ACC112 (cell line): Measurements from ENCODE around the gene GASK1A.
"Not testable (repeated sequence)": the region's sequence is repeated elsewhere in the genome, so short reads cannot be mapped to it uniquely, and the experiment has no call there.

Experiments
- H2AFZ ChIP-seq: fragments of 200-600 bp; sonication (generic); one replicate; pipeline ENCODE4 v1.6.0; 2017; ENCODE audit warnings: antibody characterized with exemption, low read length; ENCODE audit not compliant: unreplicated experiment
- H3K27ac ChIP-seq: fragments of 200-600 bp; sonication (generic); 2 replicates; pipeline ENCODE4 v1.5.1; 2014; ENCODE audit warnings: low read depth, mild to moderate bottlenecking, antibody characterized with exemption, low read length, moderate library complexity
- H3K27me3 ChIP-seq: fragments of 200-600 bp; sonication (generic); 2 replicates; pipeline ENCODE4 v1.6.1; 2014; ENCODE audit warnings: mild to moderate bottlenecking, antibody characterized with exemption, low read length, moderate library complexity, mixed read lengths; ENCODE audit not compliant: insufficient read depth
- H3K36me3 ChIP-seq: fragments of 200-600 bp; sonication (generic); 2 replicates; pipeline ENCODE4 v1.6.1; 2016; ENCODE audit warnings: mild to moderate bottlenecking, antibody characterized with exemption, low read length, moderate library complexity, mixed read lengths; ENCODE audit not compliant: insufficient read depth
- H3K4me1 ChIP-seq: fragments of 200-600 bp; sonication (generic); one replicate; pipeline ENCODE4 v1.6.1; 2016; ENCODE audit warnings: low read length, mixed read lengths; ENCODE audit not compliant: insufficient read depth, unreplicated experiment, control insufficient read depth
- H3K4me3 ChIP-seq: fragments of 200-600 bp; sonication (generic); 2 replicates; pipeline ENCODE4 v1.5.1; 2014; ENCODE audit warnings: mild to moderate bottlenecking, low read depth, low read length
- H3K79me2 ChIP-seq: fragments of 200-600 bp; sonication (generic); one replicate; pipeline ENCODE4 v1.6.0; 2016; ENCODE audit warnings: low read length; ENCODE audit not compliant: control insufficient read depth, unreplicated experiment, insufficient read depth

GASK1A gene

DNA sequence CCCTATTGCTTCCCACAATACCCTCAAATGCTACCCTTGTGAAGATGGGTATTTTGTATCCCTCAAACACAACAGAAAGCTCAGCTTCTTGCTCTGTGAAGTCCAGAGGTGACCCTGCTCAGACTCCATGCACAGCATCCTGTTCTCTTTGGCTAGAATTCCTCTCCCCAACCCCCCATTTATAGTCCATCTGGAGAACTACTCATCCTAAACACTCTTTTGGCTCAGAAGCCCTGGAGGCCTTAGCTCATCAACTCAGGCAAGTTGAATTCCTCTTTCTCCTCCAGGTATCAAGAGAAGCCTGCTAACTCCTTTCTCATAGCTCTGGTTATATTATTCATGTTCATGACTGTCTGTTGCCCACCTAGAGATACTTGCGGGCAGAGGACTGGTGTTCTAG, 18.3 kb upstream of the GASK1A start:
- no peak overlapping the region for H3K27ac ChIP-seq

GRCh38 chr3:42961633-42962032, 17.5 kb upstream of the GASK1A start:
- Histone ChIP-seq H3K27me3 (peaks cover 43% of the 10 kb centered on the region), H3K79me2 (no peaks in the 10 kb centered on the region), H3K27ac (no peak overlapping the region), H3K4me3 (no peak overlapping the region), H2AFZ (no peak overlapping the region), H3K4me1 (no peaks in the 10 kb centered on the region), H3K36me3 (no peaks in the 10 kb centered on the region)

More for the DNA sequence above, 18.3 kb upstream of the GASK1A start:
- H3K79me2 ChIP-seq = no peaks in the 10 kb centered on the region
- H3K27me3 ChIP-seq = peaks cover 39% of the 10 kb centered on the region
- no peak overlapping the region for H2AFZ ChIP-seq
- H3K4me1 ChIP-seq = no peaks in the 10 kb centered on the region
- no peaks in the 10 kb centered on the region for H3K36me3 ChIP-seq
- no peak overlapping the region for H3K4me3 ChIP-seq

DNA sequence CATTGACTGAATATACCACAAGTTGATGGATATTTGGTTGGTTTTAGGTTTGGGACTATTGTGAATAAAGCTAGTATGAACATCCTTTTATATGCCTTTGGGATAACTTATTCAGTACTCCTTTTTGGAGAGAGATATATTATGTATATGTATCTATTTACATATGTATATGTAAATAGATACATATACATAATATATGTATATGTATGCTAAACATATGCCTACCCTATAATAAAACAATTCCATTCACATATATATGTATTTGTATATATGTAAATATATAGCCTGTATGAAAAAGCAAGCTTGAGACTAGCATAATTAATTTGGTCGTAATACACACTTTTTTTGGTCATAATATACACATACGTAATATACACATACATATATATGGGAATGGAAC, 15.8 kb upstream of the GASK1A start:
- Histone ChIP-seq H3K36me3 (no peaks in the 10 kb centered on the region), H3K27me3 (peaks cover 46% of the 10 kb centered on the region), H3K79me2 (no peaks in the 10 kb centered on the region), H3K4me1 (no peaks in the 10 kb centered on the region), H2AFZ (no peak overlapping the region), H3K4me3 (no peak overlapping the region), H3K27ac (no peak overlapping the region)

- Histone ChIP-seq H3K4me3 (no peak overlapping the region), H3K36me3 (no peaks in the 10 kb centered on the region), H3K27me3 (peaks cover 42% of the 10 kb centered on the region), H3K79me2 (no peaks in the 10 kb centered on the region), H2AFZ (no peak overlapping the region), H3K4me1 (no peaks in the 10 kb centered on the region), H3K27ac (no peak overlapping the region)
These were observed 14.8 kb upstream of the GASK1A start for GRCh38 chr3:42964266-42964665.

GRCh38 chr3:42970557-42970956, 8.6 kb upstream of the GASK1A start:
- Histone ChIP-seq H3K4me1 (no peaks in the 10 kb centered on the region), H3K27ac (no peak overlapping the region), H2AFZ (no peak overlapping the region), H3K36me3 (no peaks in the 10 kb centered on the region), H3K4me3 (no peak overlapping the region), H3K79me2 (no peaks in the 10 kb centered on the region), H3K27me3 (peaks cover 35% of the 10 kb centered on the region; the same call in 1 of the 2 replicates)

GRCh38 chr3:42970976-42971772, 7.9 kb upstream of the GASK1A start:
- H3K4me1 ChIP-seq = no peaks in the 10 kb centered on the region
- H3K27me3 ChIP-seq = peaks cover 30% of the 10 kb centered on the region; the same call in 1 of the 2 replicates
- no peaks in the 10 kb centered on the region for H3K79me2 ChIP-seq
- no peak overlapping the region for H2AFZ ChIP-seq
- H3K27ac ChIP-seq = no peak overlapping the region
- H3K4me3 ChIP-seq = no peak overlapping the region
- no peaks in the 10 kb centered on the region for H3K36me3 ChIP-seq

- H3K4me3 ChIP-seq = not testable (repeated sequence)
These were observed 4.2 kb upstream of the GASK1A start for GRCh38 chr3:42974906-42975305.

DNA sequence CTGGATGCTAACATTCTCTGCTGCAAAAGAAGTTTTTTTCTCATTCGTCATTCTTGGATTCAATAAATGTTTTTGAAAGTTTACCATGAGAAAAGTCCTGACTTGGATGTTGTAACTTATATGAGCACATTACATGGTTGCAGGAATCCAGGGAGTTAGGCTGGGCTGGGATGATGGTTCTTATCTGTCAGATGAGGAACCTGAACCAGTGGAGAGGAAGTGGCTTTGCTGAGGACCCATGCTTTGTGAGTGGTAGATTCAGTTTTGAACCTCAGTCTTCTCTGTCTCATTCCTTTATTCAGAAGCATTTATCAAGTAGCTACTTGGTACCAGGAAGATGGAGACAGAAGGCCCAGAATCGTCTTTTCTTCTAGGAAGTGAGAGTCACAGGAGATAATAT, 3.7 kb upstream of the GASK1A start:
- Histone ChIP-seq H2AFZ (no peak overlapping the region), H3K4me3 (no peak overlapping the region), H3K27me3 (peaks cover 48% of the 10 kb centered on the region), H3K27ac (no peak overlapping the region), H3K36me3 (no peaks in the 10 kb centered on the region), H3K4me1 (no peaks in the 10 kb centered on the region), H3K79me2 (no peaks in the 10 kb centered on the region)

More at GRCh38 chr3:42974906-42975305, 4.2 kb upstream of the GASK1A start:
- not testable (repeated sequence) for H2AFZ ChIP-seq, H3K79me2 ChIP-seq, H3K4me1 ChIP-seq, H3K27ac ChIP-seq, H3K36me3 ChIP-seq
- peaks cover 48% of the 10 kb centered on the region for H3K27me3 ChIP-seq

DNA sequence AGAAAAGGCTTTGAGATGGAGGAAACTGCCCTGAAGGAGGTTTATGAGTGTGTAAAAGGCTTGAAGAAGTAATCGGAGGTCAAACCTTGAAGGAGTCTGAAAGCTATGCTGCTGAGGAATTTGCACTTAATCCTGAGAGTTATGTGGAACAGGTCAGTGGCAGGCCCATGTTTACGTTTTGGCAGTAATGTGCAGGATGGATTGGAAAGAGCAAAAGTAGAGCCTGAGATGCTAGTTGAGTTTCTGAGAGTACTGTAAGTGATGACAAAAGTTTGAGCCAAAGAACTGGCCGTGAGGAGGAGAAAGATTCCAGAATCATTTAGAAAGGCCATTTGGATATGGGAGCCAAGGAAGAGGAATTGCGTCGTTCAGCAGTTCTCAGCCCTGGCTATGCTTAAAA, 3.2 kb upstream of the GASK1A start:
- H2AFZ ChIP-seq = no peak overlapping the region
- H3K27ac ChIP-seq = no peak overlapping the region
- no peaks in the 10 kb centered on the region for H3K79me2 ChIP-seq

GRCh38 chr3:42980209-42980608, 1.1 kb downstream of the GASK1A start:
- Histone ChIP-seq H3K27ac (no peak overlapping the region), H3K36me3 (no peaks in the 10 kb centered on the region), H3K4me1 (no peaks in the 10 kb centered on the region), H2AFZ (no peak overlapping the region), H3K79me2 (no peaks in the 10 kb centered on the region), H3K27me3 (peaks cover 81% of the 10 kb centered on the region), H3K4me3 (no peak overlapping the region; the same call in 1 of the 2 replicates)

More for the DNA sequence above, 3.2 kb upstream of the GASK1A start:
- Histone ChIP-seq H3K36me3 (no peaks in the 10 kb centered on the region), H3K4me1 (no peaks in the 10 kb centered on the region), H3K4me3 (no peak overlapping the region), H3K27me3 (peaks cover 51% of the 10 kb centered on the region)

GRCh38 chr3:42980909-42981308, 1.8 kb downstream of the GASK1A start:
- Histone ChIP-seq H3K27ac (no peak overlapping the region), H3K27me3 (peaks cover 82% of the 10 kb centered on the region), H3K79me2 (no peaks in the 10 kb centered on the region), H3K36me3 (no peaks in the 10 kb centered on the region), H3K4me1 (no peaks in the 10 kb centered on the region), H3K4me3 (no peak overlapping the region), H2AFZ (no peak overlapping the region)
